Mammary epithelial cell (primary cell): Measurements from ENCODE around the gene NANOS2.
A peak's percentile ranks its signal among the peaks of the same experiment; 100 is the strongest.

Experiments
- CTCF ChIP-seq, 2 donors: IDR thresholded peaks in 1 of 2; conservative IDR thresholded peaks in 1 of 2; 2 replicates each; pipeline ENCODE4 v1.5.1; 2011 to 2012; ENCODE audit warnings: inconsistent platforms in 2 of 2, low read length in 2 of 2, mild to moderate bottlenecking in 2 of 2, control low read depth in 1 of 2, low read depth in 1 of 2; ENCODE audit not compliant: insufficient read depth in 1 of 2; ENCODE audit errors: extremely low read depth in 1 of 2
- EZH2 ChIP-seq: IDR thresholded peaks from 2 replicates; pipeline ENCODE4 v1.6.1; 2012; ENCODE audit warnings: low read length, inconsistent platforms, borderline replicate concordance

DNA sequence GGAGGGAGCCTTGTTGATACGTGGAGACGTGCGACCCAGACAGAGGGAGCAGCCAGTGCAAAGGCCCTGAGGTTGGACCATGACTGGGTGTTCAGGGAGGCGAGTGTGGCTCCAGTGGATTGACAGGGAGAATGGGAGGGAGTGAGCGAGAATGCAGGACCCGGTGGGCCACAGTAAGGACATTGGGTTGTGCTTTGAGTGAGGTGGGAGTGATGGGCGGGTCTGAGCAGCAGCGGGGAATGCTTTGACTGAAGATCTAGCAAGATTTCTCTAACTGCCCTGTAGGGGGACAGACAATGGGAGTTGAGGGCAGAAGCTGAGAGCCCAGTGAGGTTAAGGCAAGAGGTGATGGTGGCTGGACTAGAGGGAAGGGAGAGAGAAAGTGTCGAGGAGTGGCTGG is 7.7 kb upstream of the NANOS2 start:
- TF ChIP-seq CTCF (conservative IDR thresholded peaks at IDR 0.05 in 1 of 2, IDR thresholded peaks at IDR 0.05 in 1 of 2; ENCODE audit: extremely low read depth in 1 of 2, insufficient read depth in 1 of 2, low read depth in 1 of 2, low read length in 2 of 2): peak; percentile 8 to 20
- no peak for TF ChIP-seq EZH2
